ENCODE measurements around the gene LRRC26.

LRRC26 gene

GRCh38 chr9:137181680-137182079, 11.8 kb upstream of the LRRC26 start:
- DNase-seq, result no peak

GRCh38 chr9:137180491-137180890, 10.6 kb upstream of the LRRC26 start:
- no peak for DNase-seq

- DNase-seq, result no peak
Measured at GRCh38 chr9:137179761-137180160, 9.9 kb upstream of the LRRC26 start.

GRCh38 chr9:137178939-137179630, 9.2 kb upstream of the LRRC26 start:
- DNase-seq, result no peak

- DNase-seq, result no peak
Measured at GRCh38 chr9:137178201-137178938, 8.5 kb upstream of the LRRC26 start.

- DNase-seq, result peak in 1 of 3 experiments; percentile 31
Measured at GRCh38 chr9:137176302-137177182, 6.7 kb upstream of the LRRC26 start.

- DNase-seq, result peak in 1 of 3 experiments; percentile 51
Measured at GRCh38 chr9:137175345-137175961, 5.6 kb upstream of the LRRC26 start.

- peak in 2 of 3 experiments; percentile 79 to 82 for DNase-seq
Measured at GRCh38 chr9:137174722-137175293, 5.0 kb upstream of the LRRC26 start.

- no peak for DNase-seq
Measured at GRCh38 chr9:137173796-137174664, 4.2 kb upstream of the LRRC26 start.

GRCh38 chr9:137172901-137173795, 3.3 kb upstream of the LRRC26 start:
- DNase-seq, result no peak

- DNase-seq, result no peak
Measured at GRCh38 chr9:137171149-137171900, 1.5 kb upstream of the LRRC26 start.

GRCh38 chr9:137170486-137171148, 766 bp upstream of the LRRC26 start:
- no peak for DNase-seq

- DNase-seq, result peak; percentile 52 to 96 (median 96)
Measured at GRCh38 chr9:137168904-137169856, 671 bp downstream of the LRRC26 start.

GRCh38 chr9:137168573-137168903, 1.3 kb downstream of the LRRC26 start:
- peak in 2 of 3 experiments; percentile 57 to 67 for DNase-seq

GRCh38 chr9:137167747-137168572, 1.9 kb downstream of the LRRC26 start:
- peak in 2 of 3 experiments; percentile 33 to 55 for DNase-seq

GRCh38 chr9:137167277-137167746, 2.5 kb downstream of the LRRC26 start:
- DNase-seq, result peak in 1 of 3 experiments; percentile 16
